Loucy (cell line): ENCODE data around the gene GIGYF2.

Source experiments
- H2AFZ ChIP-seq: fragments of 200-600 bp; sonication (generic); 2 replicates; pipeline ENCODE4 v1.6.0; 2016; ENCODE audit warnings: antibody characterized with exemption, mild to moderate bottlenecking, low read length, moderate library complexity
- H3F3A ChIP-seq: fragments of 200-600 bp; 2 replicates; pipeline ENCODE4 v1.6.0; 2016; ENCODE audit warnings: antibody characterized with exemption, low read depth, mild to moderate bottlenecking
- H3K27me3 ChIP-seq: fragments of 200-600 bp; sonication (generic); 2 replicates; pipeline ENCODE4 v1.6.1; 2014; ENCODE audit warnings: low read length, mild to moderate bottlenecking; ENCODE audit not compliant: insufficient read depth, poor library complexity, severe bottlenecking
- H3K36me3 ChIP-seq: fragments of 200-600 bp; sonication (generic); 2 replicates; pipeline ENCODE4 v1.6.1; 2016; ENCODE audit warnings: low read length; ENCODE audit not compliant: insufficient read depth
- H3K4me1 ChIP-seq: fragments of 200-600 bp; sonication (generic); 2 replicates; pipeline ENCODE4 v1.5.1; 2014; ENCODE audit warnings: low read length, mild to moderate bottlenecking; ENCODE audit not compliant: insufficient read depth, poor library complexity, severe bottlenecking
- H3K4me2 ChIP-seq: fragments of 200-600 bp; sonication (generic); 2 replicates; pipeline ENCODE4 v1.6.0; 2014; ENCODE audit warnings: antibody characterized with exemption, low read length, low read depth, mild to moderate bottlenecking; ENCODE audit not compliant: poor library complexity, severe bottlenecking
- H3K4me3 ChIP-seq: fragments of 200-600 bp; sonication (generic); 2 replicates; pipeline ENCODE4 v1.5.1; 2014; ENCODE audit warnings: low read length, mild to moderate bottlenecking, mixed read lengths; ENCODE audit not compliant: poor library complexity, severe bottlenecking
- H3K79me2 ChIP-seq: fragments of 200-600 bp; sonication (generic); 2 replicates; pipeline ENCODE4 v1.6.1; 2014; ENCODE audit warnings: low read length; ENCODE audit not compliant: insufficient read depth
- H3K9ac ChIP-seq: fragments of 200-600 bp; sonication (generic); 2 replicates; pipeline ENCODE4 v1.6.0; 2014; ENCODE audit warnings: mild to moderate bottlenecking, low read depth, low read length, moderate library complexity; ENCODE audit not compliant: poor library complexity, severe bottlenecking
- H3K9me2 ChIP-seq: fragments of 200-600 bp; sonication (generic); replicated peaks from 2 replicates; pipeline ENCODE4 v1.6.1; 2016; ENCODE audit warnings: low read depth, low read length, mixed read lengths
- H3K9me3 ChIP-seq: fragments of 200-600 bp; sonication (generic); 2 replicates; pipeline ENCODE4 v1.6.1; 2014; ENCODE audit warnings: mild to moderate bottlenecking, antibody characterized with exemption, low read length, low read depth; ENCODE audit not compliant: insufficient read depth
- H4K20me1 ChIP-seq: fragments of 200-600 bp; sonication (generic); 2 replicates; pipeline ENCODE4 v1.6.0; 2014; ENCODE audit warnings: antibody characterized with exemption, low read length, mild to moderate bottlenecking; ENCODE audit not compliant: insufficient read depth, poor library complexity, severe bottlenecking
- CTCF ChIP-seq: fragments of 200-600 bp; sonication (generic); conservative IDR thresholded peaks from 2 replicates; pipeline ENCODE4 v1.5.1; 2014; ENCODE audit warnings: mild to moderate bottlenecking, antibody characterized with exemption, low read length
- EZH2phosphoT487 ChIP-seq: fragments of 200-600 bp; IDR thresholded peaks from 2 replicates; pipeline ENCODE4 v1.6.1; 2018; ENCODE audit warnings: antibody characterized with exemption, mild to moderate bottlenecking, moderate library complexity, borderline replicate concordance

GIGYF2 gene

GRCh38 chr2:232776435-232776834 lies 79.3 kb downstream of the GIGYF2 start, which contains the start of gene KCNJ13:
Gene KCNJ13 (minus strand): TSS chr2:232776565. CDS start chr2:232771362, 5,203 bp downstream.
- H3K4me1 ChIP-seq, result peaks cover 24% of the 10 kb centered on the region
- no peak within 1 kb of the TSS for H3K4me3 ChIP-seq
- no peaks in the 10 kb centered on the region for H3K36me3 ChIP-seq
- H3K79me2 ChIP-seq, result no peaks in the 10 kb centered on the region; the same call in 1 of the 2 replicates
- TF ChIP-seq CTCF (no peak), EZH2phosphoT487 (no peak)
- H2AFZ ChIP-seq, result no peak within 1 kb of the TSS
- no peak within 1 kb of the TSS for H3K4me2 ChIP-seq
- no peak within 1 kb of the TSS for H3K9ac ChIP-seq
- H3F3A ChIP-seq, result peaks cover 5% of the 10 kb centered on the region; the same call in 1 of the 2 replicates
- H3K9me2 ChIP-seq, result no peaks in the 10 kb centered on the region
- H4K20me1 ChIP-seq, result no peaks in the 10 kb centered on the region
- no peaks in the 10 kb centered on the region for H3K27me3 ChIP-seq
- H3K9me3 ChIP-seq, result no peaks in the 10 kb centered on the region

GRCh38 chr2:232777276-232777675 lies 80.1 kb downstream of the GIGYF2 start:
- no peak overlapping the region for H2AFZ ChIP-seq
- no peaks in the 10 kb centered on the region; the same call in 1 of the 2 replicates for H3K79me2 ChIP-seq
- no peak overlapping the region for H3K4me2 ChIP-seq
- no peak overlapping the region for H3K4me3 ChIP-seq
- H3K36me3 ChIP-seq, result no peaks in the 10 kb centered on the region
- no peaks in the 10 kb centered on the region for H3K27me3 ChIP-seq
- no peak for TF ChIP-seq EZH2phosphoT487
- peaks cover 22% of the 10 kb centered on the region for H3K4me1 ChIP-seq
- H3K9ac ChIP-seq, result no peak overlapping the region
- H3F3A ChIP-seq, result peaks cover 4% of the 10 kb centered on the region; the same call in 1 of the 2 replicates
- no peaks in the 10 kb centered on the region for H3K9me3 ChIP-seq
- H4K20me1 ChIP-seq, result no peaks in the 10 kb centered on the region
- H3K9me2 ChIP-seq, result no peaks in the 10 kb centered on the region

- no peak for TF ChIP-seq CTCF
- TF ChIP-seq EZH2phosphoT487, result no peak
- Histone ChIP-seq H3K4me3 (no peak overlapping the region), H3K4me1 (peaks cover 11% of the 10 kb centered on the region), H3F3A (peaks cover 3% of the 10 kb centered on the region; the same call in 1 of the 2 replicates), H2AFZ (no peak overlapping the region), H3K9me3 (no peaks in the 10 kb centered on the region), H3K9ac (no peak overlapping the region), H4K20me1 (no peaks in the 10 kb centered on the region), H3K9me2 (no peaks in the 10 kb centered on the region), H3K36me3 (no peaks in the 10 kb centered on the region), H3K4me2 (no peak overlapping the region), H3K27me3 (no peaks in the 10 kb centered on the region), H3K79me2 (no peaks in the 10 kb centered on the region)
Observed at GRCh38 chr2:232779465-232779864, 82.3 kb downstream of the GIGYF2 start.

GRCh38 chr2:232779934-232780333 lies 82.8 kb downstream of the GIGYF2 start:
- H3K79me2 ChIP-seq, result no peaks in the 10 kb centered on the region
- H3K4me1 ChIP-seq, result peaks cover 11% of the 10 kb centered on the region
- no peaks in the 10 kb centered on the region for H3K9me3 ChIP-seq
- H3K27me3 ChIP-seq, result no peaks in the 10 kb centered on the region
- H3K4me3 ChIP-seq, result no peak overlapping the region
- TF ChIP-seq CTCF, result no peak
- no peak for TF ChIP-seq EZH2phosphoT487
- peaks cover 3% of the 10 kb centered on the region; the same call in 1 of the 2 replicates for H3F3A ChIP-seq
- H4K20me1 ChIP-seq, result no peaks in the 10 kb centered on the region
- H2AFZ ChIP-seq, result no peak overlapping the region
- no peaks in the 10 kb centered on the region for H3K9me2 ChIP-seq
- H3K9ac ChIP-seq, result no peak overlapping the region
- no peak overlapping the region for H3K4me2 ChIP-seq
- no peaks in the 10 kb centered on the region for H3K36me3 ChIP-seq
